ENCODE data around the gene LYST. TPM values are rescaled to one million over a fixed set of nuclear protein-coding genes. Genes with fewer than 3 reads are reported as not detected.
"Not testable (repeated sequence)": the region's sequence is repeated elsewhere in the genome, so short reads cannot be mapped to it uniquely, and the experiment has no call there.

LYST gene
- total and polyA plus RNA-seq, 2 donors, result 25.7 to 67.4 TPM

GRCh38 chr1:235806123-235806522 lies 60.6 kb downstream of the LYST start:
- Histone ChIP-seq H3K27me3 (ENCODE audit: control insufficient read depth in 2 of 2, insufficient read depth in 1 of 2, low read length in 1 of 2) (no peaks in the 10 kb centered on the region), H3K4me3 (ENCODE audit: low read length in 2 of 2) (no peak overlapping the region), H3K27ac (ENCODE audit: low read depth in 1 of 2, low read length in 1 of 2) (no peak overlapping the region), H3K36me3 (ENCODE audit: control insufficient read depth in 2 of 2, insufficient read depth in 2 of 2, low read length in 1 of 2) (peaks cover 25 to 73% of the 10 kb centered on the region in 2 donors), H3K4me1 (ENCODE audit: control insufficient read depth in 2 of 2, insufficient read depth in 2 of 2, low read length in 2 of 2) (no peaks in the 10 kb centered on the region), H3K9me3 (ENCODE audit: control insufficient read depth in 2 of 2, insufficient read depth in 1 of 2, low read length in 1 of 2) (no peaks in the 10 kb centered on the region)
- DNase-seq (ENCODE audit: low read depth in 6 of 9, low spot score in 9 of 9), result no peak
- 97% methylated on average over 7 of the region's 7 CpGs for WGBS

GRCh38 chr1:235802573-235803346 lies 63.9 kb downstream of the LYST start:
- no peaks in the 10 kb centered on the region for H3K9me3 ChIP-seq (ENCODE audit: control insufficient read depth in 2 of 2, insufficient read depth in 1 of 2, low read length in 1 of 2)
- no peak for DNase-seq (ENCODE audit: low read depth in 6 of 9, low spot score in 9 of 9)
- H3K4me1 ChIP-seq (ENCODE audit: control insufficient read depth in 2 of 2, insufficient read depth in 2 of 2, low read length in 2 of 2), result no peaks in the 10 kb centered on the region
- H3K36me3 ChIP-seq (ENCODE audit: control insufficient read depth in 2 of 2, insufficient read depth in 2 of 2, low read length in 1 of 2), result peaks cover 21 to 63% of the 10 kb centered on the region in 2 donors
- no peak overlapping the region for H3K27ac ChIP-seq (ENCODE audit: low read depth in 1 of 2, low read length in 1 of 2)
- no peak overlapping the region for H3K4me3 ChIP-seq (ENCODE audit: low read length in 2 of 2)
- H3K27me3 ChIP-seq (ENCODE audit: control insufficient read depth in 2 of 2, insufficient read depth in 1 of 2, low read length in 1 of 2), result no peaks in the 10 kb centered on the region
- WGBS, result 96% methylated on average over 4 of the region's 4 CpGs

GRCh38 chr1:235799264-235799663 lies 67.4 kb downstream of the LYST start:
- Histone ChIP-seq H3K4me3 (ENCODE audit: low read length in 2 of 2) (no peak overlapping the region), H3K4me1 (ENCODE audit: control insufficient read depth in 2 of 2, insufficient read depth in 2 of 2, low read length in 2 of 2) (no peaks in the 10 kb centered on the region), H3K27ac (ENCODE audit: low read depth in 1 of 2, low read length in 1 of 2) (no peak overlapping the region), H3K9me3 (ENCODE audit: control insufficient read depth in 2 of 2, insufficient read depth in 1 of 2, low read length in 1 of 2) (no peaks in the 10 kb centered on the region), H3K36me3 (ENCODE audit: control insufficient read depth in 2 of 2, insufficient read depth in 2 of 2, low read length in 1 of 2) (peaks cover 8 to 58% of the 10 kb centered on the region in 2 donors), H3K27me3 (ENCODE audit: control insufficient read depth in 2 of 2, insufficient read depth in 1 of 2, low read length in 1 of 2) (no peaks in the 10 kb centered on the region)
- WGBS, result 96% methylated on average over 2 of the region's 2 CpGs
- DNase-seq (ENCODE audit: low read depth in 6 of 9, low spot score in 9 of 9), result no peak

- Histone ChIP-seq H3K4me1 (ENCODE audit: control insufficient read depth in 2 of 2, insufficient read depth in 2 of 2, low read length in 2 of 2) (no peaks in the 10 kb centered on the region), H3K36me3 (ENCODE audit: control insufficient read depth in 2 of 2, insufficient read depth in 2 of 2, low read length in 1 of 2) (peaks cover 17 to 66% of the 10 kb centered on the region in 2 donors), H3K27ac (ENCODE audit: low read depth in 1 of 2, low read length in 1 of 2) (no peak overlapping the region), H3K9me3 (ENCODE audit: control insufficient read depth in 2 of 2, insufficient read depth in 1 of 2, low read length in 1 of 2) (no peaks in the 10 kb centered on the region), H3K4me3 (ENCODE audit: low read length in 2 of 2) (no peak overlapping the region), H3K27me3 (ENCODE audit: control insufficient read depth in 2 of 2, insufficient read depth in 1 of 2, low read length in 1 of 2) (no peaks in the 10 kb centered on the region)
- WGBS, result 98% methylated on average over 7 of the region's 7 CpGs
- DNase-seq (ENCODE audit: low read depth in 6 of 9, low spot score in 9 of 9), result no peak
Measured at GRCh38 chr1:235791532-235792060, 75.1 kb downstream of the LYST start.

DNA sequence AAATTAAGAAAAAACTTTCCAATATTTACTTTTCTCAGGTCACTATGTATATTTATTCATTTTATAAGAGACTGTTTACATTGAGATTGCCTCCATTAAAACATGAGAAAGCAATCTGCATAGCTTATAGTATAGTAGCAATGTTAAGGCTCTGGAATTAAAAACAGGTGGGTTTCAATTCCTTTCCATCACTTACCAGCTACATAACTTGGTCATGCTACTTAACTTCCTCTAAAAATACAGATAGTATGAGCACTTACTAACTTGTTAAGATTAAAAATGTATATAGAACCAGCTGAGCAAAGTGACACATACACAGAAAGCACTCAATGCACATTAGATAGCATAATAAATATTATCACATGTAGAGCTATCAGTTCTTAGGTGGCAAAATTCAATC lies 76.6 kb downstream of the LYST start:
- H3K27ac ChIP-seq (ENCODE audit: low read depth in 1 of 2, low read length in 1 of 2), result no peak overlapping the region
- DNase-seq (ENCODE audit: low read depth in 6 of 9, low spot score in 9 of 9), result no peak
- no peaks in the 10 kb centered on the region for H3K4me1 ChIP-seq (ENCODE audit: control insufficient read depth in 2 of 2, insufficient read depth in 2 of 2, low read length in 2 of 2)
- no peak overlapping the region for H3K4me3 ChIP-seq (ENCODE audit: low read length in 2 of 2)
- no peaks in the 10 kb centered on the region for H3K9me3 ChIP-seq (ENCODE audit: control insufficient read depth in 2 of 2, insufficient read depth in 1 of 2, low read length in 1 of 2)
- peaks cover 15 to 68% of the 10 kb centered on the region in 2 donors for H3K36me3 ChIP-seq (ENCODE audit: control insufficient read depth in 2 of 2, insufficient read depth in 2 of 2, low read length in 1 of 2)
- no peaks in the 10 kb centered on the region for H3K27me3 ChIP-seq (ENCODE audit: control insufficient read depth in 2 of 2, insufficient read depth in 1 of 2, low read length in 1 of 2)

DNA sequence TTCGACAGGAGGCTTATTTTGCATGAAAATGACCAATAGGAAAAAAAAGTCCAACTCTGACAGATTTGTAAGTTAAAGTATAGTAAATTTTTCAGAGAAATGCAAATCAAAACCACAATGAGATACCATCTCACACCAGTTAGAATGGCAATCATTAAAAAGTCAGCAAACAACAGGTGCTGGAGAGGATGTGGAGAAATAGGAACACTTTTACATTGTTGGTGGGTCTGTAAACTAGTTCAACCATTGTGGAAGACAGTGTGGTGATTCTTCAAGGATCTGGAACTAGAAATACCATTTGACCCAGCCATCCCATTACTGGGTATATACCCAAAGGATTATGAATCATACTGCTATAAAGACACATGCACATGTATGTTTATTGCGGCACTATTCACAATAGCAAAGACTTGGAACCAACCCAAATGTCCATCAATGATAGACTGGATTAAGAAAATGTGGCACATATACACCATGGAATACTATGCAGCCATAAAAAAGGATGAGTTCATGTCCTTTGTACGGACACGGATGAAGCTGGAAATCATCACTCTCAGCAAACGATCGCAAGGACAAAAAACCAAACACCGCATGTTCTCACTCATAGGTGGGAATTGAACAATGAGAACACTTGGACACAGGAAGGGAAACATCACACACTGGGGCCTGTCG lies 80.3 kb downstream of the LYST start:
- not testable (repeated sequence) for H3K27me3 ChIP-seq (ENCODE audit: control insufficient read depth in 2 of 2, insufficient read depth in 1 of 2, low read length in 1 of 2); H3K9me3 ChIP-seq (ENCODE audit: control insufficient read depth in 2 of 2, insufficient read depth in 1 of 2, low read length in 1 of 2); H3K4me1 ChIP-seq (ENCODE audit: control insufficient read depth in 2 of 2, insufficient read depth in 2 of 2, low read length in 2 of 2); H3K27ac ChIP-seq (ENCODE audit: low read depth in 1 of 2, low read length in 1 of 2); H3K4me3 ChIP-seq (ENCODE audit: low read length in 2 of 2); DNase-seq (ENCODE audit: low read depth in 6 of 9, low spot score in 9 of 9)
- H3K36me3 ChIP-seq (ENCODE audit: control insufficient read depth in 2 of 2, insufficient read depth in 2 of 2, low read length in 1 of 2), result peaks cover 30 to 77% of the 10 kb centered on the region in 2 donors
- WGBS, result 98% methylated on average over 8 of the region's 8 CpGs

DNA sequence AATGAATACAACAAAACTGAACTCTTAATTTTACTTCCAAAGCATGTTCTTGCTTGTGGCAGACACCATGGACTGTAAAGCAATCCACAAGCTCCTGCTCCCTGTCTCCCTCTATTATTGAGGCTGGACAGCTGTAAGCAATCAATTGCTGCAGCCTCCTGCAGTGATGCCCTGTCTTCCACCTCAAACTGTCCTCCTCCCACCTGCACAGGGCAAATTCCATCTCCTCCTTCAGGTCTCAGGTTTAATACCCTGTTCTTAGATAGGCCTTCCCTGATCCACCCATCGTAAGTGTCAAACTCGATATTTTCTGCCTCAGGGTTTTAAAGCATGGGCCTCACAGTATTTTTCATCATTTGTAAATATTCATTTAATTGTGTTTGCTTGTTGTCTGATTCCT lies 81.8 kb downstream of the LYST start:
- WGBS, result 99% methylated on average over 2 of the region's 2 CpGs

DNA sequence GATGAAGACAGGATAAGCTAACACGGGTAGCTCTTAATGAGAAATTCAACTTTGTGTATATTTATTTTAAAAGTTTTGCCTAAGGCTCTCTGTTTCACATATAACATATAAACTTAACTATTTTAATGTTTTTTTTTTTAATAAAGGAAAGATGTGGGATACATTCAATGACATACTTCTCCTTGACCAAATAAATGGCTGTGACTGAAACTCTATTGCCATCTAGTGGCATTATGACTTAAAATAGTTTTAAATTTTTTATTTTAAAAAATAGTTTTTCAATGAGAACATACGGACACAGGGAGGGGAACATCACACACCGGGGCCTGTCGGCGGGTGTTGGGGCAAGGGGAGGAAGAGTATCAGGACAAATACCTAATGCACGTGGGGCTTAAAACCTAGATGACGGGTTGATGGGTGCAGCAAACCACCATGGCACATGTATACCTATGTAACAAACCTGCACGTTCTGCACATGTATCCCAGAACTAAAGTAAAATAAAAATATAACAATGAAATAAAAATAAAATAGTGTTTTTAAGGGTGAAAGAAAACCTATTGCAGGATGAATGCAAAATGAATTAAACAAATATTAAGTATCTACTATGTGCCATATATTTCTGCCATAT lies 83.4 kb downstream of the LYST start:
- Histone ChIP-seq H3K27ac (ENCODE audit: low read depth in 1 of 2, low read length in 1 of 2) (no peak overlapping the region), H3K36me3 (ENCODE audit: control insufficient read depth in 2 of 2, insufficient read depth in 2 of 2, low read length in 1 of 2) (peaks cover 27 to 68% of the 10 kb centered on the region in 2 donors), H3K4me1 (ENCODE audit: control insufficient read depth in 2 of 2, insufficient read depth in 2 of 2, low read length in 2 of 2) (no peaks in the 10 kb centered on the region), H3K4me3 (ENCODE audit: low read length in 2 of 2) (no peak overlapping the region), H3K9me3 (ENCODE audit: control insufficient read depth in 2 of 2, insufficient read depth in 1 of 2, low read length in 1 of 2) (no peaks in the 10 kb centered on the region), H3K27me3 (ENCODE audit: control insufficient read depth in 2 of 2, insufficient read depth in 1 of 2, low read length in 1 of 2) (no peaks in the 10 kb centered on the region)
- peak in 1 of 9 donors; percentile 33 for DNase-seq (ENCODE audit: low read depth in 6 of 9, low spot score in 9 of 9)
- WGBS, result 36% methylated on average over 8 of the region's 8 CpGs

More for the DNA sequence above, 81.8 kb downstream of the LYST start:
- H3K27ac ChIP-seq (ENCODE audit: low read depth in 1 of 2, low read length in 1 of 2), result no peak overlapping the region
- no peak for DNase-seq (ENCODE audit: low read depth in 6 of 9, low spot score in 9 of 9)
- H3K27me3 ChIP-seq (ENCODE audit: control insufficient read depth in 2 of 2, insufficient read depth in 1 of 2, low read length in 1 of 2), result no peaks in the 10 kb centered on the region
- H3K4me1 ChIP-seq (ENCODE audit: control insufficient read depth in 2 of 2, insufficient read depth in 2 of 2, low read length in 2 of 2), result no peaks in the 10 kb centered on the region
- H3K36me3 ChIP-seq (ENCODE audit: control insufficient read depth in 2 of 2, insufficient read depth in 2 of 2, low read length in 1 of 2), result peaks cover 27 to 70% of the 10 kb centered on the region in 2 donors
- no peak overlapping the region for H3K4me3 ChIP-seq (ENCODE audit: low read length in 2 of 2)
- H3K9me3 ChIP-seq (ENCODE audit: control insufficient read depth in 2 of 2, insufficient read depth in 1 of 2, low read length in 1 of 2), result no peaks in the 10 kb centered on the region

DNA sequence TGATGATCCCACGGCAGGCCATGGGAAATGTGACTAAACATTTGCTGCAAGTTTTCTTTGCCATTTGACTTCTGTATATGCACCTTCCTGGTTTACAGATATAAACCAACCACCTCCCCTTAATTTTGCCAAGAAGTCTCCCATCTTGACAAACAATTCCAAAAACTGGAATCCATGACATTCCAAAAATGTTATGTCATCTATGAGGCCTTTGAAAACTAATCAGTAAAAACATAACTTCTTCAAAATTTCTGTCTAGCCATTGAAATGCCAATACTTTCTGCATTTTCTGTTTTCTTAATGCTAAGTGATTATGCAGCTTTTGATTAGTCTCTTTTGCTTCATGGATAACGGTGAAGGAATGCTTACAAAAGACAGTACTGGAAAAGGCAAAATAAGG lies 84.1 kb downstream of the LYST start:
- Histone ChIP-seq H3K4me1 (ENCODE audit: control insufficient read depth in 2 of 2, insufficient read depth in 2 of 2, low read length in 2 of 2) (no peaks in the 10 kb centered on the region), H3K27ac (ENCODE audit: low read depth in 1 of 2, low read length in 1 of 2) (no peak overlapping the region), H3K27me3 (ENCODE audit: control insufficient read depth in 2 of 2, insufficient read depth in 1 of 2, low read length in 1 of 2) (no peaks in the 10 kb centered on the region), H3K36me3 (ENCODE audit: control insufficient read depth in 2 of 2, insufficient read depth in 2 of 2, low read length in 1 of 2) (peaks cover 29 to 70% of the 10 kb centered on the region in 2 donors), H3K9me3 (ENCODE audit: control insufficient read depth in 2 of 2, insufficient read depth in 1 of 2, low read length in 1 of 2) (no peaks in the 10 kb centered on the region), H3K4me3 (ENCODE audit: low read length in 2 of 2) (no peak overlapping the region)
- 96% methylated on average over 2 of the region's 2 CpGs for WGBS
- no peak for DNase-seq (ENCODE audit: low read depth in 6 of 9, low spot score in 9 of 9)

All from thymus (tissue), 11 donors.